GM11168 (cell line): ENCODE data around the gene ABCC4.

ENCODE experiments used
- in situ Hi-C: fragments of 300-500 bp; cut with MboI; formaldehyde crosslinking; loops from one replicate; pipeline ENCODE4 v1.12.0; 2022; ENCODE audit warnings: low sequenced_read_pairs; ENCODE audit not compliant: unreplicated experiment

Gene ABCC4

DNA sequence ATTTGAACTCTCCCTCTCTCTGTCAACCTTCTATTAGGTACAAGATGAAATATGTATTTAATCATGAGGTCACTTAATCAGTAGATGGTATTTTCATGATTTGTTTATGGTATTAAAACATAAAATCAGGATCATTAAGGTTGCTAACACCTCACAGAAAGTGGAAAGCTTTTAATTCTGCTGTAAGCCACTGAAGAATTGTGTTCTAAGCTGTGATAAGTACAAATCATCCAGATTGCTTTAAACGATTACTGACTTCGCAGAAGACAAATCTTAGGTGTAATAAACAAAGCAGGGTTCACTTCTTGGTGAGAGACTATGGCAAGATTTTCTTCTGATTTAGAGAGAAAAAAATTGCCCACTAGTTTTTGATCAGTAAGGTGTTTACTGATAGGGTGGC lies 214.5 kb downstream of the ABCC4 start:
- in situ Hi-C loops = no loop called here

DNA sequence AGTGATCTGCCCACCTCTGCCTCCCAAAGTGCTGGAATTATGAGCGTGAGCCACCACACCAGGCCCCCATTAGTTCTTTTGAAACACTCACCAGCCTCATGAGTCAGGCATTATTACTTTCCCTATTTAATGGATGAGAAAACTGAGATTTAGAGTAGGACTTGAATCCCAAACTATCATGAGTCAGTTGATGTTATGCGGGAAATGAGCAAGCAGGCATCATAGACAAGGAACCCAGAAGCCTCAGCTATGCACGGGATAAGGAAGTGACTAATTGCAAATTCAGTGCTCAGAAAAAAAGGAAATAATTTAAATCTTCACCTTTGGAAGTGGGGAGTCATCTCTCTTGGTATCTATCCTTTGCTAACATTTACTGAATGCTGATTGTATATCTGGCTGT lies 217.5 kb downstream of the ABCC4 start:
- in situ Hi-C loops = no loop called here

DNA sequence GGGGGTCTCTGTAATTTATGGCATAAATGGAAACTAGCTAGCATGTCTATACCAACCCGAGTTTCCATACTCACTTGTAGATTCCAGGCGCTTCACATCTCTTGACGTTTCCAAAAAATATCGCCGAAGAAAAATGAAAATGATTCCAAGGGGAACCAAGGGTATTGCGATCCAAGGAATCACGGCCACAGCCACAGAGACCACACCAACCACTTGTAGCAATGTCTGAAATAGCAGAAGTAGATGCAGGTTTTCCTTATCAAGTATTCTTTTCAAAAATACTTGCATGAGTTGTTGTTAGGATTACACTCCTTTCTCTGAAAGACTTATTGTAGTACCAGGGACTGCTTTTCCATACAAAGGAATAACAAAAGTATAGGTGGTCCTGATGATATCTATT lies 218.2 kb downstream of the ABCC4 start:
- in situ Hi-C loops = no loop called here

DNA sequence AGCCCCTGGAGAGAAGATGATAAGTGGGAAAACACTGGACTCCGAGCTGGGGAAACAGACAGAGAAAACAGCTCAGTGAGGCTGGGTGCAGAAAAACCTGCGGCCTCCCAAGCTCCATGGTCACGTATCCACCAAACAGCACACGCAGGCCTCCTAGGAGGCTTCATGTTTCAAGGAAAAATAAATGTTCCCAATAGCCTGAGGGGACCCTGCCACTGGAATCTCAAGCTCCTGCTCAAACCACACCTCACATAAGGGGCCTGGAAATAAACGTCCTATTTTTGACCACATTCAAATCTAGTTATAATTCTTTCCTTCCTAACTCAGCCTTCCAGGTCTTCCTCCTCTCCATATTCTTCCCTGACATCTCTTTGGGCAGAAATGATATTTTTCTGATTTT lies 225.7 kb downstream of the ABCC4 start:
- in situ Hi-C loops = no loop called here

DNA sequence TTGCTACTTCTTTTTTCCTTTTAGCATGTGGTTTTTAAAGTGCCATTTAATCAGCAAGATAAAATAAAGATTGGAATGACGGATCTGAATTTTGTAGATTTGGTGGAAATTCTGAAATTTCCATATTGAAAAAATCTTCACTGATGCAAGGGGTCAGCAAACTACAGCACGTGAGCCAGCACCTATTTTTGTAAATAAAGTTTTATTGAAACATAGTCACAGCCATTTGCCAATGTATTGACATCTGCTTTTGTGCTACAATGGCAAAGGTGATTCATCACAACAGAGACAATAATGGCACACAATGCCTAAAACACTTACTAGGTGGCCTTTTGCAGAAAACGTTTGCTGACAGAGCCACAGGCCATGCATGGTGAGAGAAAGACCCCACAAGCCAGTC lies 226.4 kb downstream of the ABCC4 start:
- in situ Hi-C loops = no loop called here

DNA sequence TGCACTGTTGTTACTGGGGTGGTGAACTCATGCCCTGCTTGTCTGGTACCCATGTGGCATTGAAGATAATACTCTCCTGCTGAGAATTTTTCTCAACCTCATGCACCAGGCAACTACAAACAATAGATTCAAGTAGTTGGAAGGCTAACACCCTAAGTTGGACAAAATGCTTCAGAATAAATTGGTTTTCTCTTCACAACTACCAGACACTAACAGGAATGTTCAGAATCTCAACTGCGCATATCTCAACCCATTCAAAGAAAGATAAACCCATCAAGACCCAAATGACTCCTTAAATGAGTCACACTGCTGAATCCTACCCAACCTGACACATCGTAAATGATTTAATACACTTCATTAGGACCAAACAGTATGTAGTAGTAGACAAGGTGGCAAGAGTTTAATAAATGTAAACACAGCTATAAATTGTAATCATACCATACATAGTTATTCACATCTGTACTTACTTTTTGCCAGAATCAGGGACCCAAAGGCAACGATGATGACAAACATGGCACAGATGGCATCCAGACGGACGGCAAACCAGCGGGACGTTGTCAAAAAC lies 227.4 kb downstream of the ABCC4 start:
- in situ Hi-C loops = no loop called here

DNA sequence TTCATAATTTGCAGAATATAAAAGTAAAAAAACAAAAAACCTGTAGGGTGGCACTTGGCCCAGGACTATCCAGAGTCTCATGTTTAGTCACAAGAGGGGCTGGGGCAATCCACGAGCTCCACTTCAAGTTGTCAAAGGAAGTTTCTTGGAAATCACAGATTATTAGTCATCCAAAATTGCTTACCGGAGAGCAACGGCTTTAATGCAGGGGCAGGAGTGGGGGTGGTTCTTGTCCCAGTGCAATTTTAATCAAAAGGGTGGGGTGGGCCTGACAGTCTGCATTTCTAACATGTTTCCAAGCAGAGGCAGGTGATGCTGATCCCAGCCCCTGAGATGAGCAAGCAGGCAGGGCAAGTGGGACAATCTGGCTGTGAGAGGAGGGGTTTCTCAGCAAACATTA lies 233.9 kb downstream of the ABCC4 start:
- in situ Hi-C loops = no loop called here

DNA sequence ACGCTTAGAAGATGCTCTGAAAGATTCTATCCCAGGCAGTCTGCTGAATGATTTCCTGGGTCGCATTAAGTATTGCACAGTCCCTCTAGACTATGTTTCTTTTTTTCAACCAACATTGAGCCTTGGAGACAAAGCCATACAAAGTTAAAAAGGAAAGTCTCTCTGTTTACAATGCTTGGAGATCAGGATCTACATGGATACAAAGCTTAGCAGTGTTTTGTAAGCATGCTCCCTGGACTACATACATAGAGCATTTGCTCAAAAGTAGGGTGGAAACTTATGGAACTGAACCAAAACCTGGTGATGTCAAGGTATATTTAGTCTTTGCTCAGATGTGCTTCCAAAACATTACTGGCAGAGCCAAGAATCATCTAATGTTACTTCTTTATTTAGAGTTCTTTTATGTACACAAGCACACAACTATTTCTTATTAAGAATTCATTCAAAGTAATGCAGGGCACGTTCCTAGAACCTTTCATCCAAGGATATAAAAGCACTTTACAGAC lies 241.2 kb downstream of the ABCC4 start:
- in situ Hi-C loops = no loop called here

DNA sequence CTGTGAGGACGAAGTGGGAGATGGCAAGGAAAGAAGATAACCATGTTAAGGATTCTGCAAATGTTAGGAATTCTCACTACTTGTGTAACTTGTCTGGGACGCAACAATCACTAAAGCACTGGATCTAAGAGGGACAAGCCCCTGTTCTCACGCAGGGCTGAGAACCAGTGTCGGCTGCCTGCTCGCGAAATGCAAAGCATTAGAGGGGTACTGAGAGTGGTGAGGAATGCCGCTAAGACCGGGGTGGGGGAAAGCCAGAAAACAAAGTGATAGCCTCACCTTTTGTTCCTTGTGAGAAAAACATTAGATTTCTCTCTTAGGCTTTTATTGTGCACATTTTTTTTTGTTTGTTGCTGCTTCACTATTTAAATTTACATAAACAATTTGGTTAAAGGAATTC lies 241.9 kb downstream of the ABCC4 start:
- in situ Hi-C loops = no loop called here

DNA sequence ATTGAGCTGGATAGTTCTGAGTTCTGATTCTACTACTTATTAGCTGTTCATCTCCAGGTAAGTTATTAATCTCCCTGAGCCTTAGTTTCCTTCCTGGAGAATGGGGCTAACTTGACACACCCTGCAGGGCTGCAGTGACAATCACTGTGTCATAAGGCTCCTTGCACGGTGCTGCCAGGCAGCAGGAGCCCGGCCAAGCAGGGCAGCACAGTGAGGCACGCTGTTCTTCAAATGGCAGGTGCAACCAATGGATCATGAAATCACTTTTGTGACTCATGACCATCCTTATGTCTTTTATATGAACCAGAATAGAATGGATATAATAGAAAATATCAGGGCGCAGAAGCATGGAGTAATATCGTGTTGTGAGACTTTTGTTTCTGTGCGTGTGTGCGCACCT lies 242.6 kb downstream of the ABCC4 start:
- in situ Hi-C loops = no loop called here

DNA sequence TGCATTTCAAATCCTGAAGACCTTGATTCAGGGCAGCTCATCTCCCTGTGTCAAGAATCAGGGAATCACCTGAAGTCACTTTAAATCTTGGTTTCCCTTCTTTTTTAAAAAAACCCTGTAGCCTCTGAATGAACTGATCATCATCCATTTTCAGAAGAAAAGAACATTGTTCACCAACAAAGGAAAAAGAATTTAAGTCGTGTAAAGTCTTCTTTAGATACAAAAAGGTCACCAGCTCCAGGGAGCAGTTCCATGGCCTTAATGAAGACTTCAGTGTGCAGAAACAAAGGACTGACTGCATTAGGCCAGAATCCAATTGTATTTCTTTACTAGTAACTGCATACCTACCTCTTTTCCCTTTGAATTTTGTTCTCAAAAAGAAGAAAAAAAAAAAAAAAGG lies 245.0 kb downstream of the ABCC4 start:
- in situ Hi-C loops = no loop called here

DNA sequence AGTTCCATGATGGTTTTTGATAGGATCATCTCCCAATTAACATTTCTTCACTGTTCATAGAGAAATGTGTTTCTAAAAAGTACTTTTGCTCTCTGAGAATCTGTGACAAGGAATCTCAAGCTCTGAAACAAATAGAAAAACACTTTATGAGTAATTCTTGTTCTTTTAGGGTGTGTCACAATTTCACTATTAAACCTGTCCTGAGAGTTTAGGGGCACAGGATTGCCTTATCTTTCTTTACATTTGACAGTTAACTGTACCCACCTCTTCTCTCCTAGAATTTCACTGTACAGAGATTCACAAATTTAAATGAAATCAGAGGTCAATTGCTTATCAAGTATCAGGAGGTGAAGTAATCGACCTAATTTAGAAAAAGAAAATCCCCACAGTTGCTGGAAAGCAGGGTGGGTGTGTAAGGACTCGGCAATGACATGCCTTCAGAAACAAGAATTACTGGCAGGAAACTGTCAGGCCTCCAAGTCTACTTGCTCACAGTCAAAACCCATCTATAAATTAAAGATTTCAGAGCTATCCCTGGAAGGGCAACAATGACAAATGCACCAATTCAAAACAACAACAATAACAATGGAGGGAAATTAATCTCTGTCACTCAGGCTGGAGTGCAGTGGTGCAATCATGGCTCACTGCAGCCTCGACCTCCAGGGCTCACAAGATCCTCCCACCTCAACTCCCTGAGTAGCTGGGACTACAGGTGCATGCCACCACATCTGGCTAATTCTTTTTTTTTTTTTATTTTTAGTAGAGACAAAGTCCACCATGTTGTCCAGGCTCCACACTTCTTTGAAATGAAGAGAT lies 250.2 kb downstream of the ABCC4 start:
- in situ Hi-C loops = no loop called here

DNA sequence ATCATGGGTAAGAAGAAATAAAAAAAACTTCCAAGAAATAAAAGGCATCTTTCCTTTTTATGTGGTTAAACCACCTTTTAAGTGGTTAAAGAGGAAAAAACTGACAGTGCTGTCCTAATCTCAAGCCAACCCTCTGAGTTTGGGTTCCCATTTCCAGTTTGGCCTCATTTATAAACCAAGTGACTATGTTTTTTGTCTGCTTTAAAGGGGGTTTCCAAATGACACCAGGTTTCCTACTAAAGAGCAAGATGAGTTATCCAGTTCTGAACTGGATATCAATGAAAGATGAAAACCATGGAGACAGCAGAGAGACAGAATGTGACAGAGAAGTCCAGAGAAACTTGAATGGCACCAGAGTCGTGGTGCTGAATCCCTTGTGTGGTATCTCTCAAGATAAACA lies 251.5 kb downstream of the ABCC4 start:
- in situ Hi-C loops = no loop called here

DNA sequence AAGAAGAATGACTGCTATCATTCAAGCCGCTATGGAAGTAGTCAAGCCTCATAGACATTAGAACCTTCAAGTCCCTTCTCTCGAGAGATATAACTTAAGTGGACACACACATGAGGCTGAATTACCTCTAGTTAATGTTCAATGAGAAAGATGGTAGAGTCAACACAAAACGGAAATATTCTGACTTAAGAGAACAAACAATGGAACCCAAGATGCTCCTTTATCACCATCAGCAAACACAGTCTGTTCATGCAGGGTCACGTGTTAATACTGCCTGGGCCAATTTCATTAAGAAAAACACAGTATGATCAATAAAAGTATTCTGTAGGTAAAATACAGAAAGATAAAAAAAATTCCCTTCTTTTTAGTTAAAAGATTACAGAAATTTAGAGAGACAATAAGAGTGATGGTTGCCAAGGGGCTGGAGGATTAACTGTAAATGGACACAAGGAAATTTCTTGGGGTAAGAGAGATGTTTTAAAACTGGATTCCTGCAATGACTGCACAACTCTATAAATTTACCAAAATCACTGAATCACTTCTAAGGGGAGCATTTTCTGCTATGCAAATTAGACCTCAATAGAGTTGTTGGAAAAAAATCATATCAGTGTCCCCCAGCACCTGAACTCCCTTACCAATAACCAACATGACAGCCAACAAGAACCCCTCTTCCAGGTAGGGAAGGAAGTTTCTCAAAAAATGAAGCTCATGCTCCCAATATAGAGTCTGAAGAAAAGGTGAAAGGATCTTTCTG lies 256.6 kb downstream of the ABCC4 start:
- in situ Hi-C loops = no loop called here

DNA sequence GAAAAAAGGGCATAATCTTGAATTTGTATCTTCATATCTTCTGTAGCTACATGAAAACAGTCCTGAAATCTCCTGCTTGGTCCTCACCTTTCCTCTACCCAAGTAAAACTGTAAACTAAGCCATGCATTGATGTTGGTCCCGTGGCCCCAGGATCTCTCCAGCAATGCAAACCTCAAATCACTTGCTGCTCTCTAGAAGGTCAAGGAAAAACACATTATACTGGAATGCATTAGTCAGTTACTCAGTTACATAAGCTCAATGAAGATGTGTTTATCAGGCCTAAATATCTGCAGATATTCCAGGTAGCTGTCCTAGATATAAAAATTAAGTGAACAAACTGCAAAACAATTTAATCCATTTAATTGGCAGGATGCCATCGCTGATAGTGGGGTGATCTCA lies 261.8 kb downstream of the ABCC4 start:
- in situ Hi-C loops = no loop called here

DNA sequence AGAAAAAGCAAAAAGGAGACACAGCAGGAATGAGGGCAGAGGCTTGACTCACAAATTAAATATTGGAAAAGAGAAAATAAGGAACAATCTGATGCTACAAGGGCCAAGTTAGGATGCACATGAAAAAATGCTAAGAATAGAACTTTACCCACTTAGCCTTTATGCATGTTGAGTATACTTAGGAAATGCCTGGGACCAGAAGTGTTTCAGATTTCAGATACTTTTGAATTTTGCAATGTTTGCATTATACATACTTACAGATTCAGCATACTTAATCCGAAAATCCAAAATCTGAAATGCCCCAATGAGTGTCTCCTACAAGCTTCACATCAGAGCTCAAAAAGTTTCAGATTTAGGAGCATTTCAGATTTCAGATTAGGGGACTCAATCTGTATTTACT lies 262.3 kb downstream of the ABCC4 start:
- in situ Hi-C loops = no loop called here

DNA sequence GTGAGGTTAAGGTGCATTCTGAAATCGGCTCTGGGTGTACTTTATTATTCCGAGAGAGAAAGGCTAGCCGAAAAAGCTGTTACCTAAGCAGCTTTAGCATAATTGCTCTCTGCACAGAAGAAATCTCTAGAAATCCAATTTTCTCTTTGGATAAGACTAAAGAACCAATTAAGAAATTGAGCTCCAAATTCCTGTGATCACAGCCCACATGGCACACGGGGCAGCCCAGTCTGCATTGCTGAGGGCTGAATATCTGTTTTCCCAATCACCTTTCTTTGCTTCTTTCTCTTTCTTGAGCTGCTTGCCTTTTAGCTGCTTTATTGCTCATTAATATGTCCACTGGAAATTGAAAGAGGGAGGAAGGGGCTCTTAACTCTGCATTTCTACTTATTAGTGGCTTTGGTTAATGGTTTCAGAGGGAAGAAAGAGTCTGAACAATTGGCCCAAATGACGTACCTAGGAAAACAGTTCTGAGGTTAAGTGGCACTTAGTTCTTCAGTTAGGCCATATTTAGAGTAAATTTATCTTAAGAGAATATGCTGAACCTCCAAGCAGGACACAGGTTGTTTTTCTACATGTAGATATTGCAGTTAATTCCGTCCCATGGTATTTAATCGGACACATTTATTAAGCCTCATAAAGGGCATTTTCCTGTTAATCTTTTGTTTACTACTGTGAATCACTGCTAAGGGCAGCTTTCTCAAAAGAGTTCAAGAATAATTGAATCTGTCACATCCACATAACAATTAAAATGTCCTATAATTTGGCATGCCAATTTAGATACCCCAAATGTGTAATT lies 265.7 kb downstream of the ABCC4 start:
- in situ Hi-C loops = no loop called here

DNA sequence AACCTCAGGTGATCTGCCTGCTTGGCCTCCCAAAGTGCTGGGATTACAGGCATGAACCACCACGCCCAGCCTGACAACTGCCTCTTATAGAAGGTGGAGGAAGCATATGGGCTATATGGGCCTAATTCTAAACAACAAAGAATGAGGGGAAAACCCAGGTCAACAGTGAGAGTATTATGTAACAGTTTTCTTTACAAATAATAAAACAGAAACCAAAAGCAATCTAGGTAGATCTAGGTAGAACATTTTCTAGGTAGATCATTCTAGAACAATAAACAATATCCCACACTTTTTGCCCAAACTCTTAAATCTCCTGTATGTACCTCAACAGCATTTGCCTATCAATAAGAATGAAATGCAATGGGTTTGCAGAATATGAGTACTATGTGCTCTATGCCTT lies 267.4 kb downstream of the ABCC4 start:
- in situ Hi-C loops = no loop called here

DNA sequence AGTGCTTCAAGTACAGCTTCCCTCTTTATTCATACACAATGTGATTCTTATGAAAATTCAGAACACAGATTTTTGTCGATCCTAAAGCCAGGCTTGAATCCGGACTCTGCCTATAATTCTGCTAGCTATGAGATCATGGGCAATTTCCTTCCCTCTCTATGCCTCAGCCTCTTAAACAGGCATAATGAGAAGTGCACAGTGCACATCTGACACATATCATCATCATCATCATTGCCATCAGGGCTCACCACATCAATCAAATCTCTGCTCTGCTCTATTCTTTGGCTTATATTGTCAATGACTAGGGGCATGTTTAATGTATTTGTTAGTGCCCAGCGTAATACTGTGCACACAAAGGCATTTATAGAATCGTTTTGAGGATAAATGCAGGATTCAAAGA lies 269.1 kb downstream of the ABCC4 start:
- in situ Hi-C loops = no loop called here

DNA sequence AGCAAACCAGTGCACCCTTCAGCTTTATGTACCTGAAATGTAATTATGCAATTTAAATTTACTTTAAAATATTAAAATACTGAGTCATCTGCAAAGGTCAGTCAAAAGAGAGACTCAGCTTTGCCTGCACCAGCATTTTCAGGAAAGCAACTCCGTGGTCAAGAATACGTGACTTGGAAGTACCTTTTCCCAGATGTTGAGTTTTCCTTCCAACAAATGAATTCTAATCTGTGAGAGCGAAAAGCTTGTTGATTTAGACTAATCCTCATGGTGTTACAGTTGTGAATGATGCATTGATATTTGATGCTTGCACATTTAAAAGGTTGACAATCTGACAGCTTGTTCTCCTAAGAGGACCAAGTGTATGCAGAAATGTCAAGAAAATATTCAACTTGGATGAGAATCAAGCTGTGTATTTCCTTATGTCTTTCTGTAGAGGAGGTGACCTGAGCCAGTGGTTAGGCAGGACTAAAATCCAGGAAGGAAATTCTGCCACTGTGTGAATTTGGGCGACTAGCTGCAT lies 270.4 kb downstream of the ABCC4 start:
- in situ Hi-C loops = no loop called here
